Hematopoietic multipotent progenitor cell treated with erythropoietin and hydrocortisone succinate and interleukin-3 and kit ligand, for 4 days (in vitro differentiated cells): ENCODE data around the gene MIER2.
A peak's percentile ranks its signal among the peaks of the same experiment; 100 is the strongest.

Experiments
- DNase-seq: peaks from one replicate; pipeline ENCODE4 v3.0.0-alpha.2; 2015

The MIER2 gene

DNA sequence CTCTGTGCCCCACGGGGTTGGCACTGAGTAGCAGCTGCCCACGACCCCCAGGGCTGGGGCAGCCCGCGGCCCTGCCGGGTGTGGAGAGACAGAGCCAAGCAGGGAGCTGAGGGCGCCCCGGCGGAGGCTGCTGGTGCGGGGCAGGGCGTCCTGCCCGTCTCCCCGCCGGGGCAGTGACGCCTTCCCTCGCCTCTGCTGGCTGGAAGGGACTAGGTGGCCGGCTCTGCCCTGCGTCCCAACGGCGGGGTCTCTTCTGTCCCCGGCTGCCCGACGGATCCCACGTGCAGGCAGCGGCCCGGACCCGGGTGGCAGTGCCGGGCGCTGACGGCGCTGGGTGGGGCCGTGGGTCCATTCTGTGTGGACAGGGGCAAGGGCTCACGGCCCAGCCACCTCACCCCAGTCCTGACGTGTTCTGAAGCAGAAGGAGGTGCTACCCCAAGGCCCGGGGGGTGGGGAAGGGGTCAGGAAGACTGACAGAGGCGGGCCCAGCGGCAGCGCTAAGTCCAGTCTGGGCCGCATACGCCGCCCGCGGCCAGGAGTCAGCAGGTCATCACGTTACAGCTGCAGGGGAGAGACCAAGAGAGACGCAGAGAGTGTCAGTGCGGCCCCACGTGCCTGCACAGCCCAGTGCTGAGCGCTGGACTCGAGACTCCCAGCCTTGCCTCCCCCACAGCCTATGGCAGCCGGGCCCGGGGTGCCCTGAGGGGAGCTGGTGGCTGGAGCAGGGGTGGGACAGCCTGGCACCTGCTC lies 38.3 kb downstream of the MIER2 start:
- no peak for DNase-seq

DNA sequence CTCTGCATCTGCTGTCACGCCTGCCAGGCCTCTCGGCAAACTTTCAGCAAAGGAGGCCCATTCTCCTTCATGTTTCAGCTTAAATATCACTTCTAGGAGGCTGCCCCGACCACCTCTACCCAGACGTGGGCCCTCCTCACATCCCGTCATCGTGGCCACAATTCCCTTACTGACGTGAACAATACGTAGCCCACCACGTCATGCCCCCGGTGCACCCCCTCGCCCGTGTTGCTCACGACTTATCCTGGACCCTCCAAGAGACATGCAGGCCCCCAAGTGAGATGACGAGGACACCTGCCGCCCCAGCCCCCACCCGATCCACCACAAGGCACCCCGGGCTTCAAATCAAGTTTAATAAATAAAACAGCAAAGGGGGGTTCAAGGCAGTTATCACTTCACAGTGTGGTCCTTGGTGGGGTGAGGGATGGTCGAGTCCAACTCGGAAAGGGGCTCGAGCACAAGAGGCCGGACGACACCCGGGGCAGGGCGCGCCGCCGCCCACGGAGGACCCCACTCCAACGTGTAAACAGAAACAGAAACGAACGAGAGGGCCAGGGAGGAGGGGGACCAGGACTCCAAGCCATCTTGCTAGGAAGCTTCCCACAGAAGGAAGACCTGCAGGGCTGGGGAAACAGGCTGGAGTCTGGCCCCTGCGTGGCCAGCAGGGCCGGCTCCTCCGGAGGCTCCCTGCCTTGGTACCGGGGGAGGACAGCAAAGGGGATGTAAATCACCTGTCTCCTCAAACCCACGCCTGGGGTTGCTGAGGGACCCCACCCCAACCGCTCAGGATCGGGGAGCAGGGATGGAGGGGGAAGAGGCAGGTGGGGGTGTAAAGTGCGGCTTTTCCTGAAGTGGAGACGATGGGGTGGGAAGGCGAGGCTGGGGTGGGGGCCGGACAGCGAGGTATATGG lies 39.1 kb downstream of the MIER2 start:
- DNase-seq = no peak

DNA sequence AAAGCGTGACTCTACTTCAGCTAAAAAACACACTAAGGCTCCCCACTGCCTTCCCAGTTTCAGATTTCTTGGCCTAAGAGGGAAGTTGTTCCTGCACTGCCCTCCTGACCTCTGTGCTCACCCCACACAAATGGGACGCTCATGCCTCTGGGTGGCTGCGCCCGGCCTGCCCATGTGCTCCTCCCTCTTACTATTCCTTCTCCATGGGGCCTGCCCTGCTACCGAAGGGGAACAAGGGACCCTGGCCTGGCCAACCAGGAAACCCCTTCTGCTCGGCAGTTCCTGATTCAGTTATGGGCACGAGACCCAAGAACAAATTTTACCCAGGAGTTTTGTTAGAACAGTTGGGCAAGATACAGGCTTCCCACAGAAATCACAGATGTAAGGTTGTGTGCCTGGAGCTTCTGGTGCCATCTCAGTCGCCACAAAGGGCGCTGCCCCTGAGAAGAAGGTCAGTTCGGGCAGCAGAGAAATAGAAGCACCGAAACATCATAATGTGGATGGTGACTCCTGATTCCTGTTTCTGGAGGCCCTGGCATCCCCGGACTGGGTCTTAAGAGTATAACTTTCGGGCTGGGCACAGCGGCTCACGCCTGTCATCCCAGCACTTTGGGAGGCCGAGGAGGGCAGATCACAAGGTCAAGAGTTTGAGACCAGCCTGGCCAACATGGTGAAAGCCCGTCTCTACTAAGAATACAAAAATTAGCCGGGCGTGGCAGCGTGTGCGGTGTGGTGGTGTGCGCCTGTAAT lies 47.9 kb downstream of the MIER2 start:
- no peak for DNase-seq

DNA sequence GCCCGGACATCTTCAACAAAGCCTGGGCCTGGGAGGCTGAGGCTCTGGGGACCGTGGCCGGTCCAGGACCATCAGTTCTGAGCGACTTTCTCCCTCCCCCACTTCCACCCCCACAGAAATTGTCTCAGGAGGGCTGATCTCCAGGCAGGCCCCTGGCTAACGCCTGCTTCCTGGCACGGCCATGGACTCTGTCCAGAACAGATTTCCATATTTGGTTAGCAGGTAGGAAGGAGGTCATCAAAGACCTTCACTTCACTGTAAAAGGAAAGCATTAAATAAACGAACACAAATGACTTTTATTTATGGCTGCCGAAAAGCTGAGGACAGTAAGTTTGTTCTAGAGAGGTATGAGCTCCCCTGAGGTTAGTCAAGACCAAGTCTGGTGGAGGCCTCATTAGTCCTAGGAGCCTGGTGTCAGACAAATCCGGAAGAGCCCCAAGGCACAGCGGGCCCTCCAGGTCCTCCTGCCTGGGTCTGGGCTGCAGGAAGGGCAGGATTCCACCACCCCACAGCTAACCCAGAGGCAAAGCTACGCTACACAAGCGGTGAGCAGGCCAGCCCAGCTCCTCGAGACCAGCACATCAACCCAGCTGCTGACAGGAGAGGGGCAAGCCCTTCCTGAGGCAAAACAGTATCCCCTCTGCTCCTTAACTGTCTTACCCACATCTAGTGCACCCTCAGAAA lies 48.8 kb downstream of the MIER2 start:
- DNase-seq = no peak

DNA sequence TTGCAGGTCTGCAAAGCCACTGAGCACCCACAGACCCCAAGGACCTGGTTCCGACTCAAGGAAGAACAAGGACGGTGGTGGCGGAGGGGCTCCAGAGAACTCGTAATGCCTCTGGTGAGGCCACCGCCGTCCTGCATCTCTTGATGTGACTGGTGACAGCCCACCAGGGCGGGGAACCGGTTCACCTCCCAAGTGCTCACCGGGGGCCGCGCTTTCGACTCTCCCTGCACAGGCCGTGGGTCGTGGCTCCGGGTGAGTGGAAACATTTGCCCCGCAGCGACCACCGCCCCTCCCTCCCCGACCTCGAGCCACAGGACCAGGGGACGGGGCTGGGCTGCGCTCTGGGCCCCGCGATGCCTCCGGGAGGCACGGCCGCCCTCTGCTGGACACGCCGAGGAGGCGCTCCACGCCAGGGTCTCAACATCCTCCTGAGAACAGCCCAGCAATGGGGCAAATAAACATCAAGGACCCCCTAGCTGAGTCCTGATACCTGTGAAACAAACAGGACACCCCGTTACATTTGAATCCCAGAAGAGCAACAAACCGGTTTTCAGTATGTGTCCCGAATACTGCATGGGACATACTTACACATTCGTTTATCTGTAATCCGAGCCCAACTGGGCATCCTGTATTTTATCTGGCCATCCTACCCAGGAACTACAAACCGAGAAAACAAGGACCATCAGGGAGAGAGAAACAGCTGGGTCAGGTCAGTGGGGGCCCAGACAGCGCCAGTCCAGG lies 49.5 kb downstream of the MIER2 start:
- DNase-seq = peak; percentile 56

DNA sequence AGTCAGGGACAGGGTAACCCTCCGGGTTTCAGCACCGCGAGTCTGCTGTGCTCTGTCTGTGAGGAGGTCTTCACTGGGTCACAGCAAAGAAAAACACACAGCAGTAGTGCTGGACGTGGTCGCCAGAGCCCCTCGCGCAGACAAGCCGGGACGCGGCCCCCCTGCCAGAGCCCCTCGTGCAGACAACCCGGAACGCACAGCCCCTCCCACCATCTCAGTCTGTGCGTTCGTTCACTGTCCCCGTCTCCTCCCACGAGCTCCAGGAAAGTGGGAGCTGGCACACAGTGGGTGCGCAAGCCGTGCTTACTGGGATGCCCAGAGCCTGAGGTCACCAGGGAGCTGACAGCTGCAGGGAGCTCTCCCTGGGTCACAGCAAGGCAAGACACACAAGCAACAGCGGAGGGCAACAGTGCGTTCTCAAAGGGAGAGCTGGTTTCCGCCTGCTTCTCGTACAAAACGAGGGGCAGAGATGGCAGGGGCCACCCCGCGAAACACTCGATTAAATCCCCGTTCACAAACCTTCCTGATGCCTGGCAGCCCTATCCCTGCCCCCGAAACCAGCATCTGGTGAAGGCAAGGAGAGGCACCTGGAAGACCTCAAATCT lies 50.2 kb downstream of the MIER2 start:
- DNase-seq = no peak

DNA sequence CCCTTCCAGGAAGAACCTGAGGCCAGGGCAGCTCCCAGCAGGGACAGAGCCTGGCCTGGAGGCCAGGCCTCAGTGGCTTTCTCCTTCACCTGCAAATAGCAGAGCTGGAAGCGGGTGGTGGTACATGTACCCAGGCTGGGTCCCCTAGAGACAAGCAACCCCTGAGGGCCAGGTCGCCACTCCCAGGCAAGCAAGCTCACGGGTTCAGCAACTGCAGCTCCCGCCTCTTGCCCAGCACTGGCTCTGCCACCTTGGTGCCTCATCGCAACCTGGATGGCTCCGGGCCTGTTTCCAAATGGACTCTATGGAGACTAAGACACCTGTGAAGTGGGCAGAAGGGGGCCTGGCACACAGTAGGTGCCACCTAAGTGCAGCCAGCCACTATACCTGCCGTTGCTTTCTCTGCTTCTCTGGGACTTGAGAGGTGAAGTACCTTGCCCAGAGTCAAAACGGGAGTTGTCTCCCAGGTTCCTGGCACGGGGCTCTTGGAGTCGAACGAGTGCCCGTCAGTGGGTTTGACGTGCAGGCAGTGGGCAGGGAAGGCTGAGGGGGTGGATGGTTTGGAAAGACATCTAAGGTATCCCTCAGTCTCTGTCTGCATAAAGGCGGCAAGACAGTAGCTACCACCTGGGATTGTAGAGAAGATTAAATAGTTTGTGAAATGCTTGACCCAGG lies 51.0 kb downstream of the MIER2 start:
- no peak for DNase-seq

DNA sequence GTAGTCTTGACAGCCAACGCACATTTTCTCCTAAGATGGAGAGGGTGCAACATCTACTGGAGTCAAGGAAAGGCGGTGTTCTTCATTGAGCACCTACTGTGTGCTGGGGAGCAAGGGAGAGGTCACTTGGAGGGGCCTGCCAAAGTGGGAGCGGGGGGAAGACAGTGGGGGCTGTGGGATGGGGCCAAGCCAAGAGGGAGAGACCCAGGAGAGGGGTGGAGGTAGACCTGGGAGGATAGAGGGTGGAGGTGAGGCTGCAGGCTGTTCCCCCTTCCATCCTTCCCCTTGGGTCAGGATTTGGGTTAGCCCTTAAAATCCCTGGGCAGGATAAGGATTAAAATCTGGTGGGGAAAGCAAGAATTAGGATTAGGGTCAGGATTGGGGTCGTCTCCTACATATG lies 51.6 kb downstream of the MIER2 start:
- no peak for DNase-seq

DNA sequence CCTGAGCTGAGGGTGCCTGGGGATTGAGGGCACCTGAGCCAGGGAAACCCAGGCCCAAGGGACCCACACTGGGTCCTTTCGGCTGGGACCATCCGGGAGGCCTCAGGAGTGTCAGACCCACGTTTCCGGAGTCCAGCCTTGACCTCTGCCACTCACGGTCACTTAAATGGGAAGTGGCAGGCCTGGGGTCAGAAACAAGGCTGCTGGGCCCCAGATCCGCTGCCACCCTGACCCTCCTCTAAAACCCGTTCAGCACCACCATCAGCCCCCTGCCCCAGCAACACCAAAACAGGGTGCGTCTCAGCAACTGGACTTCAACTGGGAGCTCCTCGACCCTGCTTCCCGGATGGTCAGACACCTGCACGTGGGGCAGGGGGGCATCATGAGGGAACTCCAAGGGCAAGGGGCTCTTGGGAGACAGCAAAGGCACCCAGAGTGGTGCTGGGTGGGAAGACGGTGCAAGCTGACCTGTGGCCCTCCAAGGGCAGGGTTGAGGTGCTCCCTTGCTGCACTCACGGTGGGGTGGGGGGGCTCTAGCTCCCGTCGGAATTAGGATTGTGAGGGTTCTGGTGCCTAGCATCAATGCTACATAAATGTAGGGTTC lies 52.2 kb downstream of the MIER2 start:
- DNase-seq = no peak

DNA sequence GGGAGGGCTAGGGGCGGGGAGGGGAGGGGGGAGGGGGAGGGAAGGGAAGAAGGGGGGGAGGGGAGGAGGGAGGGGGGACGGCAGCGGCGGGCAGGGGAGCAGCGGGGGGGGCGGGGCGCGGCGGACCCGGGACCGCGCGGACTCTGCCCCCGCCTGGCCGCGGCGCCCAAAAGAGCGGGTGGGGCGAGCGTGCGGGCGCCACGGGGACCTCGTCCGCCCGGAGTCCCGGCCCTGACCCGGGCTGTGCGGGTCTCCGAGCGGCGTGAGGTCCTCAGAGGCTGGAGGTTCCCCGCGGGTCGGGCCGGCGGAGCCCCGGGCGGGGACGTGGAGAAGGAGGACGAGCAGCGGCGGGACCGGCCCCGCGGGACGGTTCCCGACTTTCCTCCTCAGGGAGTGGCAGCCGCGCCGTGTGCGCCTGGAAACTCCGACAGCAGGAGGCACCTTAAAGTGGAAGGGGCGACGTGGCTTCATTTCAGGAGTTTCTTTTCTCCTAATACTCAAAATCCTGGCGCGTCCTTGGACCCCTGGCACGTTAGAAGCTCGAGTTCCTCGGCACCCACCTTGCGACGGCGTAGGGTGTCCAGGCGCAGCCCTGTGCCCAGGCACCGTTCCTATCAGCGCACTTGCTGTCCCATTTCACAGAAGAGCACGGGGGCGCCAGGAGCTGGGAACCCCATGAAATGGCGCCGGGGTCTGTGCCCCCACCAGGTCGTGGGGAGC lies 52.9 kb downstream of the MIER2 start:
- DNase-seq = no peak

DNA sequence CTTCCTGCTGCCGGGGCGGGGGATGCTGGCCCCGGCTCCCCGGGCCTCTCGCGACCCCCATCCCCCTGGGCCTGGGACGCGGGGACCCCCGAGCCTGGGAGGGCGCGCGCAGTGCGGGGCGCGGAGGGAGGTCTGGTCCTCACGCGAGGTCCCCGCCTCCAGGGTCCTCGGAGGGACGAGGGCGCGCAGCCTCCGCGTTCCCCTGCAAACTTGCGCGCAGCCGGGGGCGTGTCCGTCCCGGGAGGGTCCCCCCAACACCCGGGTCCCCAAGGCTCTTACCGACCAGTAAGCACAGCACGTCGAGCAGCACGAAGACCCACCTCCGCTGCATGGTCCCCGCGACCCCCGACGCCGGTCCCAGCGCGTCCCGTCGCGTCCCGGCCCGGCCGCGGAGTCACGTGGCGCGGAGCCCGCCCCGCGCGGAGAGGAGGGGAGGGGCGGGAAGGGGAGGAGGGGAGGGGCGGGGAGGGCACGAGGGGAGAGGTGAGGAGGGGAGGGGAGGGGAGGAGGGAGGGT lies 53.5 kb downstream of the MIER2 start, which contains the start of gene PLPP2:
Gene PLPP2, minus strand, starts transcription at position 398 of the 516 bp plus-strand sequence. Its CDS starts 67 bp downstream, at position 331.
- DNase-seq = no peak

DNA sequence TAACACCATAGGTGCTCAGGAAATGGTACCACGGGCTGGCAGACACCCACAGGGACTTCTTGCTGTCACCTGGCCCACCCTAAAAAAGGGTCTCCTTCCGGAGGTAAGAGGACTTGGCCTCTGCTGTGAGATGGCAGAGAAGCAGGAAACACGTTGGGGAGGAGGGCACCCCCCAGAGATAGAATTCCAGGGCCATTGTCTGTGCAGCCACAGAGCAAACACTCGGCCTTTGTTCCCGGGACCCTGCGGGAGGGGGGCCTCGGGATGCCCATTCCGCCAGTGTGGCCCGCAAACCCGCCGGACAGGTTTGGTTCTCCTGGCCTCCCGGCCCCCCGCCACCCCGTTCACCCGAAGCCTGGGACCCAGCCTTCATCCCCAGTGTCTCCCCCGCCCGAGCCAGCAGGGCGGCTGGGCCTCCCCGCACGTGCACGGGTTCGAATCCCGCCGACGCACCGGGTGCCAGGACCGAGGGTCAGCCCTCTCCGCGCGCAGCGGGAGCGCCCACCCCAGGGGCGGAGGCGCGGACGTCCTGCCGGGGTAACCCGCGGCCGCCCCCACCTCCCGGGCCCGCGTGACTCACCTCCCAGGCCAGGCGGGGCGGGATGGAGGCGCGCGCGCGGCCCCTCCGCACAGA lies 54.1 kb downstream of the MIER2 start:
- no peak for DNase-seq

DNA sequence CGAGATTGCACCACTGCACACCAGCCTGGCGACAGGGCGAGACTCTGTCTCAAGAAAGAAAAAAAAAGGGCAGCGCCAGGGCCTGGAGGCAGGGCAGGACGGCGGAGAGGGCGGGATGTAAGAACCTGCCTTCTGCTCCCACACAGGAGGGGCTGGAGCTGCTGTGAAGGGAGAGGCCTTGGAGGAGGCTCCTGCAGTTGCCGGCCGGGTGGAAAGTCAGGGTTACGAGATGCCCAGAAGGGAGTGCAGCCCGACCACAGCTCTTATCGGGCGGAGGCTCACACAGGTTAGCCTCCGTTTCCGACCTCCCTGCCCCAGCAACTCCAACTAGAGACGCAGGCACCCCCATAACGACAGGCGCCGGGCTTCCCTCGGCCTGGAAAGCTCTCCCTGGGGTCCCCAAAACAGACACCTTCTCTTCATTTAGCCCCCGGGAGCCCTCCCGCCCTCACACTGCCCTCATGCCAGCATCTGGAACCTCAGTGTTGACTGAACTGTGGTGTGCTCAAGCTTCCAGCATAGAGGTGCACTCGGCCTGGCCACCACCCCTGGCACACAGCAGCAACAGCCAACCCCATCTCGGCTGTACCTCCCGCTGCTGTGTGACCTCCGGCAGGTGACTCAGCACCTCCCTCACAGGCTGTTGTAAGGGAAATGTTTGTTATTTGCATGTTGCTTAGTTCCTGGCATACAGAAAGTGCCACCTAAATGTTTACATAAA lies 54.8 kb downstream of the MIER2 start:
- DNase-seq = no peak

DNA sequence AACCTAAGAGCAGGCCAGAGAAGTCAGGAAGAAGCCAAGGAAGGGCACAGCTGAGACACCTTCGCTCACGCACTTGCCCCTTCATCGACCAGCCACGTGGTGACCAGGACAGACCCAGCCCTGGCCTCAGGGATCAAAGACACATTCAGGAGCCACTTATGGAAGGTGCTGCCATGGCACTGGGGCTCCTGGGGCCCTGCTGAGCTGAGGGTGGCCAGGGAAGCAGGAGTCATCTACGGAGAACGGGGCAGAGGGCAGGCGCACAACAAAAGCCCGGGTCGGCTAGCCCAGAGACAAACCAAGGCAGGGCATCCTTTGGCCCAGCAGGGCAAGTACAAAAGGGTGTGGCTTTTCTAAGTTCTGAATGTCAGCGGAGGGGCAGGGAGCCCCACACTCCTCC lies 55.7 kb downstream of the MIER2 start:
- no peak for DNase-seq

DNA sequence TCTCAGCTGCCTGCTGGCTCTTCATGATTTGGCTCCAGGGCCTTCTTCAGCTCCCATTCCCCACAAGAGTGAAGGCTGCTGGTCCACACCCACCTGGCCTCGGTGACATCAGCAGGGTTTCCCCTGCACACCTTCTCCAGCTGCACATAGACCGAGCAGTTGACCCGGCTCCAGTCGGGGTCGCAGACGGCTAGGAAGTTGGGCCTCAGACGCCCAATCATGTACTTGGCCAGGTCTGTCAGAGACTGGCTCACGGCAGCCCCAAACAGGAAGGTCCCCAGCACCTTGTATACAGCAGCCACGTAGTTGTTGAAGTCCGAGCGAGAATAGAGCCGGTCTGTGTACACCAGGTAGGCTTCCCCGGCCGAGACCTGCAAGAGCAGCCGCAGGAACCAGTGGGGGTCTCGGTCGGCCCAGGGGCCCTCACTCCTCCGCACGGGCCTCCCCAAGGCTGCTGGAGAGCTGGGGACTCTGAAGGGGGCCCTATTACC lies 57.2 kb downstream of the MIER2 start:
- DNase-seq = no peak

DNA sequence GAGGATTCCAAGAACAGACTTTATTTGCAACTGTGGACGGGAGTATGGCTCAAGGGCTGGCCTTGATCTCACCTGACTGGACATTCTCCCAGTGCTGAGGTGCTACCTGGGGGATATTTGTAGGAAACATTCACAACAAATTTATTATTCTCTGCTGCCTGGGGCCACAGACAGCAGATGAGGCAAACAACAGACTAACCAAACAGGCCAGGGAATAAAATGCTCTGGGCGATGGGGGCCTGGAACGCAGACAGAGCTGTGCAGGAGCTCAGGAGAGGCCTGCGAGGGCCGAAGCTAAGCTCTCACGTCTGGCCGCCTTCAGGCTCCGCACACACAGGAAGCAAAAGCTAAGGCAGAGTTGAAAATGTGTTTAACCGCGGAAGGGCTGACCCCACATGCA lies 61.2 kb downstream of the MIER2 start:
- no peak for DNase-seq

DNA sequence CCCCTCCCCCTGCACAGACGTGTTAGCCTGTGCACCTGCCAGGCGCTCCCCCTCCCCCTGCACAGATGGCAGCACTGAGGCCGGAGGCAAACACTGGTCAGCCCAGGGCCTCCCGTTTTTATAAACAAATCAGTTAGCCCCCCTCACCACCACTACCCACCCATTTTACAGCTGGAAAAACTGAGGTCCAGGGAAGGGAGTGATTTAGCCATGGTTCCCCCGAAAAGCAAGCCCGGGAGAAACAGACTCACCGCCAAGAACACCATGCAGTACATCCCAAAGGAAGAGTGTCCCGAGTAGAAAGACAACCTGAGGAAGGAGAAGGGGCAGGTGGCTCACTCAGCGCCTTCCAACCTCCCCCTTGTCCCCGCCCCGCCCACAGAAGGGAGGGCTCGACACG lies 62.1 kb downstream of the MIER2 start:
- DNase-seq = no peak

DNA sequence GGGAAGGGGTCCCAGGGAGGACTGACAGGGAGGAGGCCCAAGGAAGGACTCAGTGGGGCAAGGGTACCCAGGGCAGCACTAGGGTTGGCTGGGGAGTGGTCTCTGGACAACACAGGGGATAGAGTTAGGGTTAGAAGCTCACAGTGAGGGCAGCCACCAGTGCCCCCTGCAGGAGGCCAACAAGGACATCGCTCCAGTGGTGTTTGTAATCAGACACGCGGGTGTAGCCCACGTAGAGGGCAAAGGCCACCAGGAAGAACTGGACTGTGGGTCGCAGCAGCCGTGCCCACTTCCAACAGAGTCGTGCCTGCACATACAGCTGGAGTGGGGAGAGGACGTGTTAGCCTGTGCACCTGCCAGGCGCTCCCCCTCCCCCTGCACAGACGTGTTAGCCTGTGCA lies 62.6 kb downstream of the MIER2 start:
- DNase-seq = no peak
